Fibroblast of peridontal ligament (primary cell): ENCODE data around the gene ACTRT2.

Experiments
- DNase-seq: peaks from one replicate; pipeline ENCODE4 v3.0.0-alpha.2; 2010; ENCODE audit errors: extremely low read depth

Gene ACTRT2

GRCh38 chr1:3002349-3003038 is 18.8 kb upstream of the ACTRT2 start:
- DNase-seq: no peak

- no peak for DNase-seq
Observed at GRCh38 chr1:3003039-3003940, 18.0 kb upstream of the ACTRT2 start.

GRCh38 chr1:3003941-3004270 is 17.4 kb upstream of the ACTRT2 start:
- no peak for DNase-seq

GRCh38 chr1:3004285-3005205 is 16.7 kb upstream of the ACTRT2 start:
- no peak for DNase-seq

GRCh38 chr1:3005771-3006170 is 15.5 kb upstream of the ACTRT2 start:
- DNase-seq: no peak

GRCh38 chr1:3007298-3008147 is 13.7 kb upstream of the ACTRT2 start:
- no peak for DNase-seq

- DNase-seq: no peak
Observed at GRCh38 chr1:3009021-3009420, 12.2 kb upstream of the ACTRT2 start.

GRCh38 chr1:3009556-3009955 is 11.7 kb upstream of the ACTRT2 start:
- no peak for DNase-seq

- DNase-seq: no peak
Observed at GRCh38 chr1:3011127-3011526, 10.1 kb upstream of the ACTRT2 start.

GRCh38 chr1:3011631-3012455 is 9.4 kb upstream of the ACTRT2 start:
- DNase-seq: peak; percentile 3

- peak; percentile 1 for DNase-seq
Observed at GRCh38 chr1:3012456-3013291, 8.6 kb upstream of the ACTRT2 start.

GRCh38 chr1:3013371-3014049 is 7.8 kb upstream of the ACTRT2 start:
- no peak for DNase-seq

- no peak for DNase-seq
Observed at GRCh38 chr1:3014050-3014440, 7.2 kb upstream of the ACTRT2 start.

- DNase-seq: no peak
Observed at GRCh38 chr1:3014443-3015268, 6.6 kb upstream of the ACTRT2 start.

- DNase-seq: no peak
Observed at GRCh38 chr1:3015269-3015635, 6.0 kb upstream of the ACTRT2 start.

GRCh38 chr1:3015744-3016143 is 5.5 kb upstream of the ACTRT2 start:
- DNase-seq: no peak

- no peak for DNase-seq
Observed at GRCh38 chr1:3016641-3017439, 4.4 kb upstream of the ACTRT2 start.
